ENCODE measurements around the gene SDK1.

SDK1 gene

DNA sequence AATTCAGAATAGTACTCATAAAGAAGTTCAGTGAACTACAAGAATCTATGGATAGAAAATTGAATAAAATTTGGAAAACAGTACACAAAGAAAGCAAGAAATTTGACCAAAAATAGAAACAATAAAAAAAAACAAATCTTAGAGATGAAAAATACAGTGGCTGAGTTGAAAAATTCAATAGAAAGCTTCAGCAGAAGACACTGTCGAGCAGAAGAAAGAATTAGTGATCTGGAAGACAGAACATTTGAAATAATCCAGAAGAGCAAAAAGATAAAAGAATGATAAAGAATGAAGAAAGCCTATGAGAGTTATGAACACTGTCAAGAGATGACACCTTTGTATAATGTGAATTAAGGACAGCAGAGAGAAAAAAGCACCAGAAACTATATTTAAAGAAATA lies 480.6 kb downstream of the SDK1 start:
- DNase-seq (ENCODE audit: low read depth): no peak
- no peak overlapping the region for H3K4me3 ChIP-seq (ENCODE audit: low read length)
- TF ChIP-seq, protein P1, sequence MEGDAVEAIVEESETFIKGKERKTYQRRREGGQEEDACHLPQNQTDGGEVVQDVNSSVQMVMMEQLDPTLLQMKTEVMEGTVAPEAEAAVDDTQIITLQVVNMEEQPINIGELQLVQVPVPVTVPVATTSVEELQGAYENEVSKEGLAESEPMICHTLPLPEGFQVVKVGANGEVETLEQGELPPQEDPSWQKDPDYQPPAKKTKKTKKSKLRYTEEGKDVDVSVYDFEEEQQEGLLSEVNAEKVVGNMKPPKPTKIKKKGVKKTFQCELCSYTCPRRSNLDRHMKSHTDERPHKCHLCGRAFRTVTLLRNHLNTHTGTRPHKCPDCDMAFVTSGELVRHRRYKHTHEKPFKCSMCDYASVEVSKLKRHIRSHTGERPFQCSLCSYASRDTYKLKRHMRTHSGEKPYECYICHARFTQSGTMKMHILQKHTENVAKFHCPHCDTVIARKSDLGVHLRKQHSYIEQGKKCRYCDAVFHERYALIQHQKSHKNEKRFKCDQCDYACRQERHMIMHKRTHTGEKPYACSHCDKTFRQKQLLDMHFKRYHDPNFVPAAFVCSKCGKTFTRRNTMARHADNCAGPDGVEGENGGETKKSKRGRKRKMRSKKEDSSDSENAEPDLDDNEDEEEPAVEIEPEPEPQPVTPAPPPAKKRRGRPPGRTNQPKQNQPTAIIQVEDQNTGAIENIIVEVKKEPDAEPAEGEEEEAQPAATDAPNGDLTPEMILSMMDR (conservative IDR thresholded peaks at IDR 0.05; ENCODE audit: low read length): no peak

DNA sequence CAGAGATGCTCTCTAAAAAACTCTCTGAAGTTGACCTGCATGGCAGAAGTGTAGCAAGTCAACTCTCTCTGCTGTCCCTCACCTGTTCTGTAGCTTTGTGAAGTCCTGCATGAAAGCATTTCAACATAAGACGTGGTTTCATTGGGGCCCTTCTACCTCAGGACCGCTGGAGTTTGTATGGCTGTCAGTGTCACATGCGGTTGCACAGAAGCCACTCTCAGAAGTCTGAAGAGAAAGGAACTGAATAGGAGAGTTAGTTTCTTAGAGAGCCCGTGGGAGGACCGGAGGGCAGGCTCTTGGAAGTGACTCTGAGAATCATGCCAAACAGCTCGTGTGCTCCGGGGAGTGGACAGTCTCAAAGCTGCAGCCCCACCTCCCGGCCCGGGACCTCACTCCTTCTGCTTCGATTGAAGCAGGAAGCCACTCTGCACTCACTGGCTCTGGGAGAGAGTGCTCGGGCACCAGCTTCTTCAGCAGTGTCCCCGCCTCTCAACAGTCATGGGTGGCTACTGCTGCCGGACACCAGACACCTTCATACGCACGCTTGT lies 486.7 kb downstream of the SDK1 start:
- H3K4me3 ChIP-seq (ENCODE audit: low read length): no peak overlapping the region
- no peak for DNase-seq (ENCODE audit: low read depth)
- TF ChIP-seq, protein P1 (conservative IDR thresholded peaks at IDR 0.05; ENCODE audit: low read length): no peak

DNA sequence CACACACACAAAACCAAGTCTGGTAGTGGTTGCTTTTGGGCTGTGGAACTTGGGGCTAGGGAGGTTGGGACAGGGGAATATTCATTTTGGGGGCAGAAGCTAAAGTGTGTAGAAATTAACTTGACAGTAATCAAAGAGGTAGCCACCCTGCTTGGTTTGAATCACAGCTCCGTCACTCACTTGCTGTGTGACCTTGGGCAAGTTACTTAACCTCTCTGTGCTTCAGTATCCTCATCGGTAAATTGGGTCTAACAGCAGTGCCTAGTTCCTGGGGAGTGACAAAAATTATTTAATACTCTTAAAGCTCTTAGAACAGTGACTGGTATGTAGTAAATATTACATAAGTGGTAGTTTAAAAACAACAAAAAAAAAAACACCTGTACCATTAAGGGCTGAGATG lies 489.8 kb downstream of the SDK1 start:
- DNase-seq (ENCODE audit: low read depth): no peak
- no peak overlapping the region for H3K4me3 ChIP-seq (ENCODE audit: low read length)
- TF ChIP-seq, protein P1 (conservative IDR thresholded peaks at IDR 0.05; ENCODE audit: low read length): no peak

DNA sequence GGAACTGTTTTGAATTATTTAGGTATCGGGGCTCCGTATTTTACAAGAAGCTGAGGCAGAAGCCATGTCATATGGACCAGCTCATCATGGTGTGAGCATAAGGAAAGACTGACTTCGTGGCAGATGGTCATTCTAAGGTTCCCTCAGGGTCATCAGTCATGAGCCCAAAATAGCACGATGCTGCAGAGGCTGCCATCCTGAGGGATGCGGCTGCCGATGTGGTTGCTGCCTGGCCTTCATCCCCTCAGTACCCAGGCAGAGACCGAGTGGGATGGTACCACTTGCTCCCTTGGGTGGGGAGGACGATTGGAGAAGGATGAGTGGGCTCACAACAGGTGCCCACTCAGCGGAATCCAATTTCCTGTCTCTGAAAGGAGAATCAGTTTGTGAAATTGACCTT lies 490.3 kb downstream of the SDK1 start:
- DNase-seq (ENCODE audit: low read depth): no peak
- no peak overlapping the region for H3K4me3 ChIP-seq (ENCODE audit: low read length)
- TF ChIP-seq, protein P1 (conservative IDR thresholded peaks at IDR 0.05; ENCODE audit: low read length): no peak

DNA sequence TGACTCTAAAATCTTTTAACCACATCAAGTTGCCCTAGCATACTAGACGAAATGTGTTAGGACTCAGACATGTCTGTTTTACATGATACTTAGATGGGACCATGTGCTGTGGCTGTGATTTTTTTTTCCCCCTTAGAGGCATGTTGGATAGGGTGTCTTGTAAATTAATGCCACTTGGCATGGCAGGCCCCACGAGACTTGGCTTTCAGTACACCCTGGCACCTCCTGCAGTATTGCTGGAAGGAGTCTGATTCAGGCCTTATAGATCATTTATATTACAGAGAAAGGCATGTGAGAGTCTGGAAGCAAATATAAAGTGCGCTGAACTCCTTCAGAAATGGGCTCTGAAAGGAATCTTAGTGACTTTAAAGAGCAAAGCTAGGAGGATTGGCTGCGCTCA lies 494.1 kb downstream of the SDK1 start:
- no peak overlapping the region for H3K4me3 ChIP-seq (ENCODE audit: low read length)
- TF ChIP-seq, protein P1 (conservative IDR thresholded peaks at IDR 0.05; ENCODE audit: low read length): no peak
- no peak for DNase-seq (ENCODE audit: low read depth)

DNA sequence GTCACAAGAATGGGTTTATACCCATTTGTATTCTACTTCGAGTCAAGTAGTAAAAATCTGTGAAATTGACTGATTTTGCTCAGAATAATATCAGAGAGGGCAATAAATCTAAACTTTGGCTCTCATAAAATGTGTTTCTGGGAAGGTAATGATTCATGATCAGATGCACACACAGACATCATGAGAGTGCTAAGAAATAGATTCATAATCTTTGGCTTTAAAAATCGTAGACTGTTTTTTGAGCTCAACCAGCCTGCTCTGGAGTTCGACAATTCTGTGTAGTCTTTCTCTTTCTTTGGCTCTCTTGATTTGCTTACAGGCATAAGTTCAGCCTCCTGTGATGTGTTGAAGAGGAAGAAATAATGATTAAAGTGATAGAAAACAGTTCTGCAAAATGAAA lies 494.7 kb downstream of the SDK1 start:
- TF ChIP-seq, protein P1 (conservative IDR thresholded peaks at IDR 0.05; ENCODE audit: low read length): no peak
- H3K4me3 ChIP-seq (ENCODE audit: low read length): no peak overlapping the region
- no peak for DNase-seq (ENCODE audit: low read depth)

DNA sequence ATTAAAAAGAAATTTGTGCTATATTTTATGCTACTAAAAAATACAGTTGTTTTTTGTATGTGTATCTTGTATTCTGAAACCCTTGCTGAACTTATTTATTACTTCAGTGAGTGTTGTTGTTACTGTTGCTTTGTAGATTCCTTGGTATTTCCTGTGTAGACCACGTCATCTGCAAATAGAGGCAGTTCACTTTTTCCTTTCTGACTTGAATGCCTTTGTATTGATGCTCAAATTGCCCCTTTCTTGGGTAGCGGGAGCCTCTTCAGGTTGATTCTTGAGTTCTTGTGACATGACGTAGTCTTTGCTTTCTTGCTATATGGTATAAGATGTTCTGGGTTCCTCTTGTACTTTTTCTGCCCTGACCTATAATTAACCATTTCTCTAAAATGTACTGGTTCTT lies 504.1 kb downstream of the SDK1 start:
- H3K4me3 ChIP-seq (ENCODE audit: low read length): no peak overlapping the region
- no peak for DNase-seq (ENCODE audit: low read depth)
- TF ChIP-seq, protein P1 (conservative IDR thresholded peaks at IDR 0.05; ENCODE audit: low read length): no peak

Data from AG10803 (cell line).